Spleen (tissue), 7 donors: Measurements from ENCODE around the gene MICAL3.

Source experiments
- POLR2A ChIP-seq, 3 donors: fragments of 450-650 bp; IDR thresholded peaks; one replicate each; pipeline ENCODE4 v1.5.1; 2017; ENCODE audit warnings: antibody characterized with exemption in 3 of 3, mild to moderate bottlenecking in 1 of 3
- TF ChIP-seq, protein P1 (sequence below), 11 experiments: fragments of 200-600 bp in 7 of 11; fragments of 450-650 bp in 4 of 11; sonication (generic) in 4 of 11; IDR thresholded peaks in 8 of 11; conservative IDR thresholded peaks in 3 of 11; 1 replicate in 7 of 11; 2 replicates in 4 of 11; pipeline versions ENCODE4 v1.4.0 to v1.8.0; 2016 to 2021; ENCODE audit warnings: antibody characterized with exemption in 11 of 11, inconsistent platforms in 4 of 11, mild to moderate bottlenecking in 1 of 11
- donor health status: DM: no; HTN: no; CAD: no; lungs with moderate emphysema.
- donor health status: DM: no; HTN: no; CAD: no.
- donor health status: DM: no; HTN: no; CAD: no.

DNA sequence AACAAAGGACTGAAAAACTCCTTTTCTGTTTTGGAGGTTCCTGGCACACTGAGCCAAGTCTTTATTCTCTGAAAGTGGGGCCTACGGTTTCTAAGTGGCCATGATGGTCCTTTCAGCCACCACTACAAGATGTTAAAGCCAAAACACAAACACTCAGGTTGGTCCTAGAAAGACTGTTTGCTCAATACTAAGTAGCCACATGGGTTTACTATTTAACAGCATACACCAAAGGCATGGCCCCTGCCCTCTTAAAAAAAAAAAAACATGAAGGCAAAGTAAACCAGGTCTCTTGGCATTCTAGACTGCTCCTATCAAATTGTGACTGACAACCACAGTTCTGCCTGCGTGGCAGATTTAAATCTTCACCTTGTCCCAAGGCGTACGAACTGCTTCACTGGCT lies 126.5 kb downstream of the MICAL3 start:
- TF ChIP-seq, protein P1, sequence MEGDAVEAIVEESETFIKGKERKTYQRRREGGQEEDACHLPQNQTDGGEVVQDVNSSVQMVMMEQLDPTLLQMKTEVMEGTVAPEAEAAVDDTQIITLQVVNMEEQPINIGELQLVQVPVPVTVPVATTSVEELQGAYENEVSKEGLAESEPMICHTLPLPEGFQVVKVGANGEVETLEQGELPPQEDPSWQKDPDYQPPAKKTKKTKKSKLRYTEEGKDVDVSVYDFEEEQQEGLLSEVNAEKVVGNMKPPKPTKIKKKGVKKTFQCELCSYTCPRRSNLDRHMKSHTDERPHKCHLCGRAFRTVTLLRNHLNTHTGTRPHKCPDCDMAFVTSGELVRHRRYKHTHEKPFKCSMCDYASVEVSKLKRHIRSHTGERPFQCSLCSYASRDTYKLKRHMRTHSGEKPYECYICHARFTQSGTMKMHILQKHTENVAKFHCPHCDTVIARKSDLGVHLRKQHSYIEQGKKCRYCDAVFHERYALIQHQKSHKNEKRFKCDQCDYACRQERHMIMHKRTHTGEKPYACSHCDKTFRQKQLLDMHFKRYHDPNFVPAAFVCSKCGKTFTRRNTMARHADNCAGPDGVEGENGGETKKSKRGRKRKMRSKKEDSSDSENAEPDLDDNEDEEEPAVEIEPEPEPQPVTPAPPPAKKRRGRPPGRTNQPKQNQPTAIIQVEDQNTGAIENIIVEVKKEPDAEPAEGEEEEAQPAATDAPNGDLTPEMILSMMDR (IDR thresholded peaks at IDR 0.05 in 8 of 11, conservative IDR thresholded peaks at IDR 0.05 in 3 of 11), result no peak
- no peak for TF ChIP-seq POLR2A (IDR thresholded peaks at IDR 0.05)
